Measurements from ENCODE around the gene PRDM15.

Gene PRDM15

DNA sequence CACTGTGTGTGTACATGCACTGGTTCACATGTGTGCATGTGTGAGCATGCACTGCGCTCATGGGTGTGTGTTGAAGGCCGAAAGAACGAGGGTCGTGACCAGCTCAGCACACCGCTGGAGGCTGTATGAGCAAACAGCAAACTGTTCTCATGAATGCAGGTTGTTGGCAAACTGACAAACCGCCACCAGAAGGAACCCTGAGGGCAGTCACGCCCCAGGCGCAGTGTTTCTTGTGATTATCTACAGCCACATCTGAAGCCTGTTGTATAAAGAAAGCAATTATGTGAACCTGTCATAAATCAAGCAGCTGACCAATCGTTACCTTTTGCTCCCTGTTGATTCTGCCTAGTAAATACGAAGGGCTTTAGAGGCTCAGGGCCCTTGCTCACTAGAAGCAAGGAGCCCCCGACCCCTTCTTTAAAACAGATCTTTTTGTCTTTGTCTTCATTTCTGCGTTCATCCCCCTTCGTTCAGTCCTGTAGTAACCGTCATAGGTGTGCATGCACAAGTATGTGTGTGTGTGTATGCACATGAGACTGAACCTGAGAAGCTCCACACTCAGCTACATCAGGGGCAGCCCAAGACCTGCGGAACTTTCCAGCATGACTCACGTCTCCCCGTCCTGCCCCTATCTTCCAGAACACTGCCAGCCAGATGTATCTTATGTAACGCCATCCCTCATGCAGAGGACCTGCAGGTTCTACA, 95.5 kb downstream of the PRDM15 start:
- CTCF ChIA-PET, result no interaction called here
- DNase-seq (ENCODE audit: extremely low spot score), result no peak
- POLR2A ChIA-PET, result no interaction called here
- TF ChIP-seq, protein P1, sequence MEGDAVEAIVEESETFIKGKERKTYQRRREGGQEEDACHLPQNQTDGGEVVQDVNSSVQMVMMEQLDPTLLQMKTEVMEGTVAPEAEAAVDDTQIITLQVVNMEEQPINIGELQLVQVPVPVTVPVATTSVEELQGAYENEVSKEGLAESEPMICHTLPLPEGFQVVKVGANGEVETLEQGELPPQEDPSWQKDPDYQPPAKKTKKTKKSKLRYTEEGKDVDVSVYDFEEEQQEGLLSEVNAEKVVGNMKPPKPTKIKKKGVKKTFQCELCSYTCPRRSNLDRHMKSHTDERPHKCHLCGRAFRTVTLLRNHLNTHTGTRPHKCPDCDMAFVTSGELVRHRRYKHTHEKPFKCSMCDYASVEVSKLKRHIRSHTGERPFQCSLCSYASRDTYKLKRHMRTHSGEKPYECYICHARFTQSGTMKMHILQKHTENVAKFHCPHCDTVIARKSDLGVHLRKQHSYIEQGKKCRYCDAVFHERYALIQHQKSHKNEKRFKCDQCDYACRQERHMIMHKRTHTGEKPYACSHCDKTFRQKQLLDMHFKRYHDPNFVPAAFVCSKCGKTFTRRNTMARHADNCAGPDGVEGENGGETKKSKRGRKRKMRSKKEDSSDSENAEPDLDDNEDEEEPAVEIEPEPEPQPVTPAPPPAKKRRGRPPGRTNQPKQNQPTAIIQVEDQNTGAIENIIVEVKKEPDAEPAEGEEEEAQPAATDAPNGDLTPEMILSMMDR (IDR thresholded peaks at IDR 0.05; ENCODE audit: control extremely low read depth, extremely low read depth, low read depth, missing control alignments), result no peak

DNA sequence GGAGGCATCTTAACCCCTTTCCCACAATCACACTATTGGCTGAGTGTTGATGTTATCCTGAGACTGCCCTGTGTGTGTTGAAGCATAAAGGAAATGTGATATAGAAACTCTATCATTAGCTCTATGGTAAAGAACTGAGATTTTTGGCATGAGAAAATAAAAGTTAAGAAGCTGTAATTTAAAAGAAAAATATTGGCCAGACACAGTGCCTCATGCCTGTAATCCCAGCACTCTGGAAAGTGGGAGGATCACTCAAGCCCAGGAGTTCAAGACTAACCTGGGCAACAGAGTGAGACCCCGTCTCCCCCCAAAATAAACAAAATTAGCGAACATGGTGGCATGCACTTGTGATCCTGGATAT, 98.1 kb downstream of the PRDM15 start:
- CTCF ChIA-PET, result no interaction called here
- TF ChIP-seq, protein P1 (IDR thresholded peaks at IDR 0.05; ENCODE audit: control extremely low read depth, extremely low read depth, low read depth, missing control alignments), result no peak

DNA sequence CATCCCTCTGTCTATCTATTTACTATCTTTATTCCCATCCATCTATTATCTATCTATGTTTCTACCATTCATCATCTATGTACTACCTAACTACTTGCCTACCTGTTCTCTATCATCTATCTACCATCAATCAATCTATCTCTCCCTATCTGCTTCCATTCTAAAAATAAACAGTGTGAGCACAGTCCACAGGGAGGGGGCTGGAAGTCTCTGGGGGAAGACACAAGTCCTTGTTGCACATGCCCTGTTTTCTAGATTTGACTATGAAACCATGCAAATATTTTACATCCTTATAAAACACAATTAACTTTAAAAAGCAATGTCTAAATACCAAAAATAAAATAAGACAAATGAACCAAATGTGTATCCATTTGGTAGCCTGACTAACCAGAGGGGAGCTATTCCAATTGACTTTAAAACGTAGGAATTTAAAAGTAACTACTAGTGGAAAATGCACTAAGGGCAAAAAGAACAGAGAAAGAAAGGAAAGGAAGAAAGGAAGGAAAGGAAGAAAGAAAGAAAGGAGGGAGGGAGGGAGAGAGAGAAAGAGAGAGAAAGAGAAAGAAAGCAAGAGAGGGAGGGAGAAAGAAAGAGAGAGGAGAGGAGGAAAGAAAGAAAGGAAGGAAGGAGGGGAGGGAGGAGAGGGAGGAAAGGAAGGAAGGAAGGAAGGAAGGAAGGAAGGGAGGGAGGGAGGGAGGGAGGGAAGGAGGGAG, 98.7 kb downstream of the PRDM15 start:
- no peak for DNase-seq (ENCODE audit: extremely low spot score)
- CTCF ChIA-PET, result no interaction called here
- POLR2A ChIA-PET, result no interaction called here
- TF ChIP-seq, protein P1 (IDR thresholded peaks at IDR 0.05; ENCODE audit: control extremely low read depth, extremely low read depth, low read depth, missing control alignments), result no peak

More for the DNA sequence above, 98.1 kb downstream of the PRDM15 start:
- POLR2A ChIA-PET, result no interaction called here
- DNase-seq (ENCODE audit: extremely low spot score), result no peak

DNA sequence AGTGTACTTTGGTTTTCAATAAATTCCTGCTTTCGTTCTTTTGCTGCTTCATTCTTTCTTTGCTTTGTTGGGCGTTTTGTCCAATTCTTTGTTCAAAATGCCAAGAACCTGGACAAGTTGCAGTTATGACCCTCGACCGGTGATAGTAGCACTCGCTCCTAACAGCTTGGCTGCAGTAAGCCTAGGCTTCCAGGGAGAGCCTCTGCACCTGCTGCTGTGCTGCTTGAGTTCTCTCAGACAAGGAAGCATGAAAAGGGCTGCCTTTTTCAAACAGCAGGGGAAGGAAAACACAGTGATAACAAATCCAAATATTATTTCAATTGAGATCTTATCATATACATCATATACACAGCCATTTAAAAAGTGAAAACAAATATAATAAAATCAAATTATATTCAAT, 99.5 kb downstream of the PRDM15 start:
- POLR2A ChIA-PET, result no interaction called here
- TF ChIP-seq, protein P1 (IDR thresholded peaks at IDR 0.05; ENCODE audit: control extremely low read depth, extremely low read depth, low read depth, missing control alignments), result no peak
- CTCF ChIA-PET, result no interaction called here
- DNase-seq (ENCODE audit: extremely low spot score), result no peak

DNA sequence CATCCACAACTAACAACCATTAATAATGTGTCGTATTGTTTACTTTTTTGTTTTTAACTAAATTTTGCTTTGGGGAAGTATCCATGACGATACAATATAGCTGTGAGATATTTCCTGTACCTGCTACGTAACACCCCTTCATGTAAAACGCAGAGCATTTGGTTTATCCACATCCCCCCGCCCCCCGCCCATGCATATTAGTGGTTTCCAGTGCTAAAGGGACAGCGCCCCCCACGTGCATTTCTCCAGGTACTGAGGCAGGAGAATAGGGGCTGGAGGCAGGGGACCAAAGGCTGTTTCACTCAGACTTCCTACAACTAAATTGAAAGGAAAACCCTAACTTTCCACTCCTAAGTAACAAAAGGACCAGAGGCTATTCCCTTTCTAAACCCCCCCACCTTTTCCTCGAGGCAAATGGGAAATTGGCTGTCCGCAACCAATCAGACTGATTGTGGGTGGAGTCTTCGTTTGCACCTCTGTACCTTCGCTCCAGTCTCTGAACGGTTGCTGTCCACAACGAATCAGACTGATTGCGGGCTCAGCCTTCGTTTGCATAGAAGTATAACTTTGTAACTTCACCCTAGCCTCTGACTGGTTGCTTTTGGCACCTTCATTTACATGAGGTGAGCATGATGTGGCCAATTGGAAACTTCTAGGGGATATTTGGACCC, 100.1 kb downstream of the PRDM15 start:
- ChIA-PET POLR2A (no interaction called here), CTCF (interaction anchor here (1.1 to 1.3 kb wide), 2 partner anchors 11 to 166 kb away, joined by 3 to 4 read pairs; no protein-coding TSS in a partner anchor)
- TF ChIP-seq, protein P1 (IDR thresholded peaks at IDR 0.05; ENCODE audit: control extremely low read depth, extremely low read depth, low read depth, missing control alignments), result no peak
- DNase-seq (ENCODE audit: extremely low spot score), result no peak

DNA sequence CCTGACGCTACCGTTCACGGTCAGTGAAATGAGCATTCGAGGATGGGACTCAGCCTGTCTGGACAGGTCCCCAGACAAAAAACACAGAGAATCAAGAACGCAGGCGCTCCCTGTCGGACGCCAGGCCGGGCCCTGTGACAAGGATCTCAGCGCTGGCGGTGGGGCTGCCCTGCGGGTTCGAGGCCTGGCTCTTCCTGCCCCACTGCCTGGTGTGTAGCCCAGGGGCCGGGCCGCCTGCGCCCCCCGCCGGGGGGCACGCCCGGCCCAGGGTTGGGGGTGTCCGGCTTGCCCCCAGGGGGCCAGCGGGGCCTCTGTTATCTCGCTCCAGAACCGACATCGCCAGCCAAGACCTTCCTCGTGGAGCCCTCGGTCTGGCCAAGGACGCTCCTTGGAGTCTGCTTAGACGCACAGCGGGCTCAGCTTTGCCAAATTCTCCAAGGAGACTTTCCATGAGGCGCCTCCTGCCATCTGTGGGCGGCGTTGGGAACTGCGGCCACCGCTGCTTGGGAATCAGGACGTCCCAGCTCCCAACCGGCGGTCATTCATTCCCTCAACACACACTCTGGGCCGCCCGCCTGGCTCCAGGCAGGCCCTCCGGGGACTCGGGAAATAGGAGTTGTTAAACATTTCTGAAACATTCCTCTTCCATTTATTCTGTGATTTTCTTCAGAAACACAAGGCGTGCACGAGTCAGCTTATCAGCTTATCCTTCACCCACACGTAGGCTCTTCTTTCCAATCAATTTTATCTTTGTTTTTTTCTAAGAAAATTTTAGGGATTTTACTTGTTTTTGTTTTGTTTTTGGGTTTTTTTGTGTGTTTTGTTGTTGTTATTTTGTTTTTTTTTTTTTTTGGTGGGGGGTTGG, 101.0 kb downstream of the PRDM15 start:
- DNase-seq (ENCODE audit: extremely low spot score), result no peak
- ChIA-PET POLR2A (no interaction called here), CTCF (interaction anchor here (1.0 to 1.3 kb wide), 3 partner anchors 10 to 165 kb away, joined by 3 to 4 read pairs (median 3); no protein-coding TSS in a partner anchor)
- TF ChIP-seq, protein P1 (IDR thresholded peaks at IDR 0.05; ENCODE audit: control extremely low read depth, extremely low read depth, low read depth, missing control alignments), result peak; percentile 21
